Colonic mucosa (tissue), 4 donors: ENCODE results near the gene BNIP5. TPM values are rescaled to one million over a fixed set of nuclear protein-coding genes. Genes with fewer than 3 reads are reported as not detected.
A peak's percentile ranks its signal among the peaks of the same experiment; 100 is the strongest.

ENCODE experiments used
- DNase-seq: peaks from one replicate; pipeline ENCODE4 v3.0.0-alpha.2; 2020
- H3K27ac ChIP-seq: fragments of 200-600 bp; one replicate; pipeline ENCODE4 v1.8.0; 2021
- H3K27me3 ChIP-seq: fragments of 200-600 bp; one replicate; pipeline ENCODE4 v1.8.0; 2021
- H3K36me3 ChIP-seq: fragments of 200-600 bp; one replicate; pipeline ENCODE4 v1.8.0; 2021
- H3K4me1 ChIP-seq: fragments of 200-600 bp; one replicate; pipeline ENCODE4 v1.8.0; 2021; ENCODE audit warnings: mild to moderate bottlenecking
- H3K4me3 ChIP-seq: fragments of 200-600 bp; one replicate; pipeline ENCODE4 v1.8.0; 2021
- H3K9ac ChIP-seq, 2 donors: one replicate each; pipeline ENCODE4 v1.7.0; 2013; ENCODE audit warnings: control low read depth in 2 of 2, low read depth in 2 of 2, low read length in 2 of 2
- H3K9me3 ChIP-seq: fragments of 200-600 bp; one replicate; pipeline ENCODE4 v1.8.0; 2021
- intact Hi-C: fragments of 100-400 bp; cut with DNase I; formaldehyde crosslinking; loops from one replicate; pipeline ENCODE4 v1.14.1; 2022
- total RNA-seq, 2 donors: library from RNA; stranded (reverse); fragmentation: NEBNext Ultra II Directional in 1 of 2; extraction: Animal tissue kit (Norgen Biotek cat#: 25700) in 1 of 2; gene quantifications; one replicate each; pipeline ENCODE4 v1.2.1, GENCODE V29; 2021
- TF ChIP-seq, protein P1 (sequence below): fragments of 200-600 bp; IDR thresholded peaks from one replicate; pipeline ENCODE4 v1.8.0; 2022; ENCODE audit warnings: antibody characterized with exemption, mild to moderate bottlenecking
- donor health status: healthy.
- donor health status: DM: no; HTN: no; CAD: no.
- donor health status: DM: no; HTN: no; CAD: no.

Gene BNIP5
- total RNA-seq, 2 donors from 2014 or later, result 4.7 to 7.8 TPM

DNA sequence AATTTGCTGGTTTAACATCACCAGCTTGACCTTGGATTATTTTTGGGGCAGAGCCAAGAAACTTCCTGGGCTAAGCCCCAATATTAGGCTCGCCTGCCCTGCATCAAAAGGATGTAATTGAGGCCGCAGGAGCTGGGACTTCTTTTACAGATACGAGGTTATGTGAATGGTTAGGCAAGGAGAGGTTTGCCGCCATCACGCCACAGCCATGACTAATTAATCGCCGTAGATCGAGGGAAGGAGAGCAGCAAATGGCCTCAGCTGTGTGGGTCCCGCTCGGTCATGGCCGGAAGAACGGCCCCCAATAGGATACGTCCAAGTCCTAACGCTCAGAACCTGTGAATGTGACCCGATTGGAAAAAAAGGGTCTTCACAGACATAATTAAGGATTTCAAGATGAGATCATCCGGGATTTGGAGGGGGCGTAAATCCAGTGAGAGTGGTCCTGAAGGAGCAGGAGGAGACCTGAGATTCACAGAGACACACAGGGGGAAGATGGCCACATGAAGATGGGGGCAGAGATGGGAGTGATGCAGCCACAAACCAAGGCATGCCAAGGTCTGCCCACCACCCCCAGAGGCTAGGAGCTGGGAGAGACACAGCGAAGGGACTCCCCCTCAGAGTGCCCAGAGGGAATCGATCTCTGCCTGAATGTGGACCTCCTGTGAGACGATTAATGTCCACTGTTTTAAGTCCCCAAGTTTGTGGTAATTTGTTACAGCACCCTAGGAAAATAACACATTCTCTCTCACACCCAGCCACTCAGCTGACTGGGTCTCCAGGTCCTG is 10.0 kb upstream of the BNIP5 start:
- Histone ChIP-seq H3K9me3 (no peaks in the 10 kb centered on the region), H3K27ac (no peak overlapping the region), H3K4me1 (no peaks in the 10 kb centered on the region), H3K9ac (no peak overlapping the region), H3K4me3 (no peak overlapping the region), H3K36me3 (no peaks in the 10 kb centered on the region), H3K27me3 (no peaks in the 10 kb centered on the region)
- intact Hi-C loops, result no loop called here
- no peak for DNase-seq
- TF ChIP-seq, protein P1, sequence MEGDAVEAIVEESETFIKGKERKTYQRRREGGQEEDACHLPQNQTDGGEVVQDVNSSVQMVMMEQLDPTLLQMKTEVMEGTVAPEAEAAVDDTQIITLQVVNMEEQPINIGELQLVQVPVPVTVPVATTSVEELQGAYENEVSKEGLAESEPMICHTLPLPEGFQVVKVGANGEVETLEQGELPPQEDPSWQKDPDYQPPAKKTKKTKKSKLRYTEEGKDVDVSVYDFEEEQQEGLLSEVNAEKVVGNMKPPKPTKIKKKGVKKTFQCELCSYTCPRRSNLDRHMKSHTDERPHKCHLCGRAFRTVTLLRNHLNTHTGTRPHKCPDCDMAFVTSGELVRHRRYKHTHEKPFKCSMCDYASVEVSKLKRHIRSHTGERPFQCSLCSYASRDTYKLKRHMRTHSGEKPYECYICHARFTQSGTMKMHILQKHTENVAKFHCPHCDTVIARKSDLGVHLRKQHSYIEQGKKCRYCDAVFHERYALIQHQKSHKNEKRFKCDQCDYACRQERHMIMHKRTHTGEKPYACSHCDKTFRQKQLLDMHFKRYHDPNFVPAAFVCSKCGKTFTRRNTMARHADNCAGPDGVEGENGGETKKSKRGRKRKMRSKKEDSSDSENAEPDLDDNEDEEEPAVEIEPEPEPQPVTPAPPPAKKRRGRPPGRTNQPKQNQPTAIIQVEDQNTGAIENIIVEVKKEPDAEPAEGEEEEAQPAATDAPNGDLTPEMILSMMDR, result no peak

DNA sequence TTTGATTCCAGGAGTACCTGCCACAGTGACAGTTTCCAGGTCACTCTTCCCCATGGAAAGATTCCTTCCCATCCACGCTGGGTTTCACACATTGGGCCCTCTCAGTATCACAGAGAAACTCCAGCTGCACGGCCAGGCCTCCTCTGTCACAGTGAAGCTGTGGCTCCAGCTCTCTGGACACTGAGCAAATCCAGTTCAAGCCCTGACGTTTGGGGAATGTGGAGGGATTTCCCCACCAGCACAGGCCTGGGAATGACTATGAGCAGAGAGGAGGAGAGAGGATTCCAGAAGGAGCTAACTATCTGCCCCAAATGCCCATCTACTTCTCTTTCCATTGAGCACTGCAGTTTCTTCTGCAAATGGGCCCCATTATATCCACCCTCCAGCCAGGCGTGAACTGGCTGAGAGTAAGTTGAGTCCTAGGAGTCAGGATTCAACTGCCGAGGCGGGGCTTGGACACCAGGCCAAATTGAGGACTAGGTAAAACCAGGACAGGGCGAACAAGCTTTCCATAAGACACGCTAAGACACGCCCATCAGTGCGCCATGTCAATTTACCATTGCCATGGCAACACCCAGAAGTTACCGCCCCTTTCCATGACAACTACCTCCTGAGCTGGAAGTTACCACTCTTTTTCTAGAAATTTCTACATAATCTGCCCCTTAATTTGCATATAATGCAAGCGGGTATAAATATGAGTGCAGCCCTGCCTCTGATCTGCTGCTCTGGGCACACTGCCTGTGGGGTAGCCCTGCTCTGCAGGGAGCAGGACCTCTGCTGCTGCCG is 9.2 kb upstream of the BNIP5 start:
- intact Hi-C loops, result no loop called here
- H3K27ac ChIP-seq, result no peak overlapping the region
- no peak for DNase-seq

DNA sequence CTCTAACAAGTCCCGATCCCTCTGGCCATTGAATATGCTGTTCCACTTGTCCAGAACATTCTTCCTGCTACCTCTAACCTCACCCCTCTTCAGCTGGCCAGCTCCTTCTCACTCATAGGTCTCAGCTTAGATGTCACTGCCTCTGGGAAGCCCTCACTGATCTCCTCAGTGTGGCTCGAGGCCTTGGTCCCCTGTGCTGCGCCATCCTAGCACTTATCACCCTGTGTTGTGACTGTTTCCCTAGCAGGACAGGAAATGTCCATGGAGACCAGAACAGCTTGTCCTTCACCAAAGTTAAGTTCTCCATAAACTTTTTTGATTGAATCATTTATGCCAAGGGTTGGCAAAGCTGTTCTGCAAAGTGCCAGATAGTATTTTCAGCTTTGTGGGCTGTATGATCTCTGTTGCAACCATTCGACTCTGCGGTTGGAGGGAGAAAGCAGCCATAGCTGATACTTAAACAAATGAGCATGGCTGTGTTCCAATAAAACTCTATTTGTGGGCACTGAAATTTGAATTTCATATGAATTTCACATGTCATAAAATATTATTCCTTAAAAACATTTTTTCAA is 6.5 kb upstream of the BNIP5 start:
- H3K9ac ChIP-seq, result no peak overlapping the region
- H3K27me3 ChIP-seq, result no peaks in the 10 kb centered on the region
- H3K4me1 ChIP-seq, result peaks cover 4% of the 10 kb centered on the region
- intact Hi-C loops, result no loop called here
- H3K9me3 ChIP-seq, result no peaks in the 10 kb centered on the region
- no peak for DNase-seq
- H3K27ac ChIP-seq, result no peak overlapping the region
- no peak overlapping the region for H3K4me3 ChIP-seq
- TF ChIP-seq, protein P1, result no peak
- H3K36me3 ChIP-seq, result no peaks in the 10 kb centered on the region

More for the DNA sequence above, 9.2 kb upstream of the BNIP5 start:
- Histone ChIP-seq H3K9me3 (no peaks in the 10 kb centered on the region), H3K4me1 (no peaks in the 10 kb centered on the region), H3K9ac (no peak overlapping the region), H3K4me3 (no peak overlapping the region), H3K36me3 (no peaks in the 10 kb centered on the region), H3K27me3 (no peaks in the 10 kb centered on the region)
- TF ChIP-seq, protein P1, result no peak

- peak overlapping the region; percentile 89 for H3K27ac ChIP-seq
- peak overlapping the region; percentile 81 to 91 for H3K9ac ChIP-seq
- DNase-seq, result peak; percentile 87
- TF ChIP-seq, protein P1, result peak; percentile 99
- H3K4me3 ChIP-seq, result peak overlapping the region; percentile 31
- H3K9me3 ChIP-seq, result no peaks in the 10 kb centered on the region
- no peaks in the 10 kb centered on the region for H3K27me3 ChIP-seq
- H3K4me1 ChIP-seq, result peaks cover 4% of the 10 kb centered on the region
- no peaks in the 10 kb centered on the region for H3K36me3 ChIP-seq
- intact Hi-C loops, result no loop called here
Measured at GRCh38 chr6:36340618-36341454, 4.1 kb upstream of the BNIP5 start.

DNA sequence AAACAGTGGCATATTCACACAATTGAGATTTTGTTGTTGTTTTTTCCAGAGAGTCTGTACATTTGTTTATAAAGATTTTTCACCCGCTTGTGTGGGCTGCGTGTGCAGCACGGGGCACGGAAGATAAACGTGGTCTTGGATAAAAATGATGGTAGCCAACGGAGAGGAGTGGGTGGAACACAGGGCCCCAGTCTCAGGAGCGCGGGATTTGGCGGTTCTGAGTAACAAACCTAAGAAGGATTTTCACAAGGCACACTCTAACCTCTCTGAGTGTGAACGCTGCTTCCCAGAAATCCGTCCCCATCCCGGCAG is 3.6 kb upstream of the BNIP5 start:
- peak overlapping the region; percentile 89 for H3K27ac ChIP-seq
- H3K9me3 ChIP-seq, result no peaks in the 10 kb centered on the region
- TF ChIP-seq, protein P1, result no peak
- H3K27me3 ChIP-seq, result no peaks in the 10 kb centered on the region
- no peaks in the 10 kb centered on the region for H3K36me3 ChIP-seq
- H3K9ac ChIP-seq, result peak overlapping the region in 1 of 2 donors; percentile 91
- peaks cover 4% of the 10 kb centered on the region for H3K4me1 ChIP-seq
- no peak for DNase-seq
- intact Hi-C loops, result no loop called here
- H3K4me3 ChIP-seq, result no peak overlapping the region
